SU-DHL-6 (cell line): ENCODE measurements around the gene R3HDM2.

Source experiments
- H2AFZ ChIP-seq: fragments of 200-600 bp; sonication (generic); 2 replicates; pipeline ENCODE4 v1.6.1; 2014; ENCODE audit warnings: low read depth, mild to moderate bottlenecking, moderate library complexity, mixed read lengths, antibody characterized with exemption, low read length; ENCODE audit not compliant: severe bottlenecking
- H3F3A ChIP-seq: fragments of 200-600 bp; shearing (Covaris generic); 2 replicates; pipeline ENCODE4 v1.6.0; 2016; ENCODE audit warnings: antibody characterized with exemption, mild to moderate bottlenecking; ENCODE audit not compliant: insufficient read depth
- H3K27ac ChIP-seq: fragments of 200-600 bp; sonication (generic); 2 replicates; pipeline ENCODE4 v1.5.1; 2016; ENCODE audit warnings: low read depth, mild to moderate bottlenecking, low read length, moderate library complexity, mixed read lengths
- H3K27me3 ChIP-seq: fragments of 200-600 bp; sonication (generic), shearing (Covaris generic); 2 replicates; pipeline ENCODE4 v1.6.0; 2014; ENCODE audit warnings: mild to moderate bottlenecking, low read length
- H3K36me3 ChIP-seq: fragments of 200-600 bp; sonication (generic); 2 replicates; pipeline ENCODE4 v1.6.1; 2014; ENCODE audit warnings: mild to moderate bottlenecking, low read length, mixed read lengths
- H3K4me2 ChIP-seq: fragments of 300-600, 200-600 bp; shearing (Covaris generic), sonication (generic); 2 replicates; pipeline ENCODE4 v1.6.0; 2014; ENCODE audit warnings: low read length, low read depth, mild to moderate bottlenecking; ENCODE audit not compliant: poor library complexity, severe bottlenecking
- H3K4me3 ChIP-seq: fragments of 200-600 bp; sonication (generic); 2 replicates; pipeline ENCODE4 v1.5.1; 2014; ENCODE audit warnings: antibody characterized with exemption, low read length, mild to moderate bottlenecking, mixed read lengths; ENCODE audit not compliant: insufficient read depth, poor library complexity, severe bottlenecking
- H3K79me2 ChIP-seq: fragments of 200-600 bp; sonication (generic); 2 replicates; pipeline ENCODE4 v1.6.1; 2014; ENCODE audit warnings: mild to moderate bottlenecking, low read length, moderate library complexity; ENCODE audit not compliant: insufficient read depth
- H3K9ac ChIP-seq: fragments of 200-600 bp; sonication (generic); 2 replicates; pipeline ENCODE4 v1.7.0; 2014; ENCODE audit warnings: mild to moderate bottlenecking, low read length
- H3K9me2 ChIP-seq: fragments of 200-600 bp; sonication (generic); replicated peaks from 2 replicates; pipeline ENCODE4 v1.6.1; 2014; ENCODE audit warnings: low read length; ENCODE audit not compliant: insufficient read depth
- H3K9me3 ChIP-seq: fragments of 200-600 bp; sonication (generic); 2 replicates; pipeline ENCODE4 v1.6.1; 2014; ENCODE audit warnings: low read length, mixed read lengths; ENCODE audit not compliant: insufficient read depth
- H4K20me1 ChIP-seq: fragments of 200-600 bp; sonication (generic); 2 replicates; pipeline ENCODE4 v1.6.1; 2014; ENCODE audit warnings: low read depth, mild to moderate bottlenecking, antibody characterized with exemption, low read length, moderate library complexity, mixed read lengths
- EZH2phosphoT487 ChIP-seq: fragments of 200-600 bp; sonication (generic), shearing (Covaris generic); conservative IDR thresholded peaks from 2 replicates; pipeline ENCODE4 v1.6.1; 2018; ENCODE audit warnings: mild to moderate bottlenecking, antibody characterized with exemption, low read length, moderate library complexity, mixed read lengths
- TF ChIP-seq, protein P1 (sequence below): fragments of 200-600 bp; sonication (generic); IDR thresholded peaks from one replicate; pipeline ENCODE4 v1.5.1; 2017; ENCODE audit warnings: antibody characterized with exemption, mild to moderate bottlenecking, low read length, moderate library complexity; ENCODE audit not compliant: insufficient read depth, poor library complexity, severe bottlenecking

R3HDM2 gene

DNA sequence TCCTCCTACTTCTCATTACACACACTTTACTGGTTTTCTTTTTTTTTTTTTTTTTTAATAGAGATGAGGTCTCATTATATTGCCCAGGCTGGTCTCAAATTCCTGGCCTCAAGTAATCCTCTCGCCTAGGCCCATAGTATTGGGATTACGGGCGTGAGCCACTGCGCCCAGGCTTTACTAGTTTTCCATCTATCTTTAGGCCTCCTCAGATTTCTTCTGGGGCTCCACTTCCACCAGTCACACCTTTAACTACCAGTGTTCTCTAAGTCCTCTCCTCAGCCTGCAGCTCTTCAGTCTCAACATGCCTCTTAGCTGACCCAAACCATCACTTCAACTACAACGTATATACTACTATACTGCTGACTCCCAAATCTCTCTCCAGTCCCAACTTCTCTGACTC, 10.4 kb downstream of the R3HDM2 start:
- Histone ChIP-seq H3K79me2 (peaks cover 58% of the 10 kb centered on the region), H3K9me3 (no peaks in the 10 kb centered on the region), H4K20me1 (no peaks in the 10 kb centered on the region)

DNA sequence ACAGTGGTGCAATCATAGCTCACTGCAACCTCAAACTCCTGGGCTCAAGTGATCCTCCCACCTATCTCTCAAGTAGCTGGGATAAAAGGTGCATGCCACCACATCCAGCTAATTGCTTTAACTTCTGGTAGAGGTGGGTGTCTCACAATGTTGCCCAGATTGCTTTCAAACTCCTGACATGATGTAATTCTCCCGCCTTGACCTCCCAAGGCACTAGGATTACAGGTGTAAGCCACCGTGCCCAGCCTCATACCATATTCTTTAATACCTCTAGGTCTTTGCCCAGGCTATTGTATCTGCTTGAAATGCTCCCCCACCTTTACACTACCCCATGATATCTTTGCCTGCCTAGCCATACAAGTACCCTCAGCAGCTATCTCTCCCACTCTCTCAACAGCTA, 11.3 kb downstream of the R3HDM2 start:
- Histone ChIP-seq H3K79me2 (peaks cover 61% of the 10 kb centered on the region), H4K20me1 (no peaks in the 10 kb centered on the region), H3K9me2 (no peaks in the 10 kb centered on the region), H3K9me3 (no peaks in the 10 kb centered on the region), H3K36me3 (no peaks in the 10 kb centered on the region), H3K27ac (no peak overlapping the region), H3F3A (peaks cover 3% of the 10 kb centered on the region; the same call in 1 of the 2 replicates), H3K9ac (no peak overlapping the region), H2AFZ (no peak overlapping the region), H3K4me2 (no peak overlapping the region), H3K27me3 (no peaks in the 10 kb centered on the region), H3K4me3 (no peak overlapping the region)
- TF ChIP-seq, protein P1, sequence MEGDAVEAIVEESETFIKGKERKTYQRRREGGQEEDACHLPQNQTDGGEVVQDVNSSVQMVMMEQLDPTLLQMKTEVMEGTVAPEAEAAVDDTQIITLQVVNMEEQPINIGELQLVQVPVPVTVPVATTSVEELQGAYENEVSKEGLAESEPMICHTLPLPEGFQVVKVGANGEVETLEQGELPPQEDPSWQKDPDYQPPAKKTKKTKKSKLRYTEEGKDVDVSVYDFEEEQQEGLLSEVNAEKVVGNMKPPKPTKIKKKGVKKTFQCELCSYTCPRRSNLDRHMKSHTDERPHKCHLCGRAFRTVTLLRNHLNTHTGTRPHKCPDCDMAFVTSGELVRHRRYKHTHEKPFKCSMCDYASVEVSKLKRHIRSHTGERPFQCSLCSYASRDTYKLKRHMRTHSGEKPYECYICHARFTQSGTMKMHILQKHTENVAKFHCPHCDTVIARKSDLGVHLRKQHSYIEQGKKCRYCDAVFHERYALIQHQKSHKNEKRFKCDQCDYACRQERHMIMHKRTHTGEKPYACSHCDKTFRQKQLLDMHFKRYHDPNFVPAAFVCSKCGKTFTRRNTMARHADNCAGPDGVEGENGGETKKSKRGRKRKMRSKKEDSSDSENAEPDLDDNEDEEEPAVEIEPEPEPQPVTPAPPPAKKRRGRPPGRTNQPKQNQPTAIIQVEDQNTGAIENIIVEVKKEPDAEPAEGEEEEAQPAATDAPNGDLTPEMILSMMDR, result no peak
- TF ChIP-seq EZH2phosphoT487, result no peak

More for the DNA sequence above, 10.4 kb downstream of the R3HDM2 start:
- Histone ChIP-seq H3K36me3 (no peaks in the 10 kb centered on the region), H3K9ac (no peak overlapping the region), H3K4me2 (no peak overlapping the region), H3K27ac (no peak overlapping the region), H3K27me3 (no peaks in the 10 kb centered on the region), H3K9me2 (no peaks in the 10 kb centered on the region), H3K4me3 (no peak overlapping the region), H3F3A (peaks cover 3% of the 10 kb centered on the region; the same call in 1 of the 2 replicates), H2AFZ (no peak overlapping the region)
- TF ChIP-seq, protein P1, result no peak
- TF ChIP-seq EZH2phosphoT487, result no peak

DNA sequence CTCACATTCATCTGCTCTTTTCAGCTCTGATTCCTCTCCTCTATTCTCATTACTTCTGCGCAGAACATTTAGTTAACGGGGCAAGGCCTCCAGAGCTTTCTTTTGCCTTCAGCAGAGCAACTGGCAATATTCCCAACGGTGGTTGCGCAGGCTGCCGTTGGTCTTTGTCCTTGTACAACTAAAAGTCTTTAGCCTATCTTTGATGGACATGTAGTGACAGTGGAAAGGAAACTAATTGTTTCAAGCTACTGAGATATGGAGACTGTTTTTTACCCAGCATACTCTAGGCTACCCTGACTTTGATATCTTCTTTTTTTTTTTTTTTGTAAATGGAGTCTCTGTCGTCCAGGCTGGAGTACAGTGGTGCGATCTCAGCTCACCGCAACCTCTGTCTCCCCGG, 12.6 kb downstream of the R3HDM2 start:
- Histone ChIP-seq H2AFZ (no peak overlapping the region), H3K27me3 (no peaks in the 10 kb centered on the region), H3K27ac (no peak overlapping the region), H3K36me3 (no peaks in the 10 kb centered on the region), H3K79me2 (peaks cover 63% of the 10 kb centered on the region), H4K20me1 (no peaks in the 10 kb centered on the region), H3K4me2 (no peak overlapping the region), H3K9me2 (no peaks in the 10 kb centered on the region), H3F3A (peaks cover 3% of the 10 kb centered on the region; the same call in 1 of the 2 replicates), H3K9ac (no peak overlapping the region), H3K9me3 (no peaks in the 10 kb centered on the region), H3K4me3 (no peak overlapping the region)
- TF ChIP-seq EZH2phosphoT487, result no peak

DNA sequence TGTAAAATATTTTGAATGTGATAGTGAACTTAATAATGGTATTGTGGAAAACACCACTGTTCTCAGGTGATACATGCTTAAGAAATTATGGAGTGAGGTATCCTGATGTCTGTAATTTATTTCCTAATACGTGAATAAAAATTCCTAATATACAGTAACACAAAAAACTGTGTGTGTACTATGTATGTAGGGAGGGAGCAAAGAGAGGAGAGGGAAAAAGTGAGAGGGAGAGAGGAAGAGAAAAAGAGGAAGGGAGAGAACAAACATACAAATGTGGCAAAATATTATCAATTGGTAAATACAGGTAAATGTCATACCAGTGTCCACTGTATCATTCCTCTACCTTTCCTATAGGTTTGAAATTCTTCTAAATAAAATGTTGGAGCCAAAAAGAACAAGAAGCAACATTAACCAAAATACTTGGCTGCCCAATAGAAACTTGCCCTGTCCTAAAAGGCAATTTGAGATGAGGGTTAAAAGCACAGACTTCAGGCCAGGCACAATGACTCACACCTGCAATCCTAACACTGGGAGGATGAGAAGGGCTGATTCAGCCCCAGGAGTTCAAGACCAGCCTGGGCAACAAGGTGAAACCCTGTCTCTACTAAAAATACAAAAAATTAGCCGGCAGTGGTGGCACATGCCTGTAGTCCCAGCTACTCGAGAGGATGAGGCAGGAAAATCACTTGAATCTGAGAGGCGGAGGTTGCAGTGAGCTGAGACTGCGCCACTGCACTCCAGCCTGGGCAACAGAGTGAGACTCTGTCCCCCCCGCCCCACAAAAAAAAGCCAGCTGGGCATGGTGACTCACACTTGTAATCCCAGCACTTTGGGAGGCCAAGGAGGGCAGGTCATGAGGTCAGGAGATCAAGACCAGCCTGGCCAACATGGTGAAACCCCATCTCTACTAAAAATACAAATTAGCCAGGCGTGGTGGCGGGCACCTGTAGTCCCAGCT, 14.5 kb downstream of the R3HDM2 start:
- no peaks in the 10 kb centered on the region for H3K36me3 ChIP-seq
- TF ChIP-seq, protein P1, result no peak
- no peak for TF ChIP-seq EZH2phosphoT487
- H3K4me2 ChIP-seq, result no peak overlapping the region
- H3K4me3 ChIP-seq, result no peak overlapping the region
- no peaks in the 10 kb centered on the region for H3K9me3 ChIP-seq
- H3F3A ChIP-seq, result peaks cover 3% of the 10 kb centered on the region; the same call in 1 of the 2 replicates
- no peaks in the 10 kb centered on the region for H3K27me3 ChIP-seq
- no peak overlapping the region for H2AFZ ChIP-seq
- H3K9ac ChIP-seq, result no peak overlapping the region
- peaks cover 70% of the 10 kb centered on the region for H3K79me2 ChIP-seq
- no peaks in the 10 kb centered on the region for H4K20me1 ChIP-seq
- no peak overlapping the region for H3K27ac ChIP-seq
- no peaks in the 10 kb centered on the region for H3K9me2 ChIP-seq
